Lung (tissue), 12 donors: ENCODE results near the gene C4BPB. TPM values are rescaled to one million over a fixed set of nuclear protein-coding genes. Genes with fewer than 3 reads are reported as not detected.

Source experiments
- ATAC-seq: fragments of 200-7000 bp; cut with Tn5 transposase; one replicate; pipeline ENCODE4 v1.9.1; 2020; ENCODE audit warnings: moderate number of reproducible peaks; ENCODE audit not compliant: insufficient read depth, low FRiP score
- DNase-seq, 3 donors: peaks; one replicate each; pipeline ENCODE4 v3.0.0-alpha.2; 2013 to 2017
- H3K27ac ChIP-seq, 2 donors: one replicate each; pipeline ENCODE4 v1.5.1; 2013; ENCODE audit warnings: mild to moderate bottlenecking in 2 of 2, moderate library complexity in 2 of 2, control low read depth in 1 of 2, inconsistent platforms in 1 of 2, low read depth in 1 of 2, low read length in 1 of 2
- H3K27me3 ChIP-seq, 3 donors: one replicate each; pipeline ENCODE4 v1.5.1; 2013; ENCODE audit warnings: low read length in 2 of 3; ENCODE audit not compliant: control insufficient read depth in 3 of 3, insufficient read depth in 3 of 3
- H3K36me3 ChIP-seq, 4 donors: one replicate each; pipeline ENCODE4 v1.5.1; 2013; ENCODE audit warnings: low read length in 4 of 4, mild to moderate bottlenecking in 1 of 4, moderate library complexity in 1 of 4; ENCODE audit not compliant: control insufficient read depth in 4 of 4, insufficient read depth in 4 of 4
- H3K4me1 ChIP-seq, 5 donors: one replicate each; pipeline ENCODE4 v1.5.1; 2013; ENCODE audit warnings: low read length in 5 of 5, mild to moderate bottlenecking in 2 of 5, moderate library complexity in 1 of 5; ENCODE audit not compliant: control insufficient read depth in 5 of 5, insufficient read depth in 5 of 5
- H3K4me3 ChIP-seq: one replicate; pipeline ENCODE4 v1.5.1; 2013; ENCODE audit warnings: mild to moderate bottlenecking, control low read depth, moderate library complexity
- H3K9ac ChIP-seq, 2 donors: one replicate each; pipeline ENCODE4 v1.5.1; 2013; ENCODE audit warnings: low read length in 2 of 2, control low read depth in 1 of 2; ENCODE audit not compliant: insufficient read depth in 1 of 2
- H3K9me3 ChIP-seq, 4 donors: one replicate each; pipeline ENCODE4 v1.5.1; 2013; ENCODE audit warnings: low read length in 3 of 4, mild to moderate bottlenecking in 1 of 4, moderate library complexity in 1 of 4; ENCODE audit not compliant: control insufficient read depth in 4 of 4, insufficient read depth in 3 of 4
- WGBS, 2 donors: extraction: QIAGEN DNeasy Blood & Tissue Kit; methylation state at CpG; one replicate each; pipeline ENCODE4 v1.1.7; 2013; 5-methylcytosine and 5-hydroxymethylcytosine counted together
- polyA plus RNA-seq, 2 donors: library from polyadenylated mRNA; stranded (reverse); fragments of 200-250 nt; gene quantifications; one replicate each; pipeline ENCODE4 v1.2.1, GENCODE V29; 2013
- total RNA-seq, 2 donors: library from RNA; depleted of rRNA in 1 of 2; stranded (reverse); fragments of >200 nt in 1 of 2; gene quantifications; one replicate each; pipeline ENCODE4 v1.2.1, GENCODE V29; 2014 to 2021
- TF ChIP-seq, protein P1 (sequence below): IDR thresholded peaks from 2 replicates; pipeline ENCODE4 v1.5.1; 2012; ENCODE audit warnings: mild to moderate bottlenecking; ENCODE audit errors: control extremely low read depth, extremely low read depth
- donor health status: control.
- donor health status: control.
- donor health status: Bipolar disorder and iron deficiency.
- donor health status: healthy.
- donor health status: DM: yes; HTN: yes; CAD: no.

C4BPB gene
- total and polyA plus RNA-seq, 4 donors = 2.6 to 6.5 (median 4.7) TPM

DNA sequence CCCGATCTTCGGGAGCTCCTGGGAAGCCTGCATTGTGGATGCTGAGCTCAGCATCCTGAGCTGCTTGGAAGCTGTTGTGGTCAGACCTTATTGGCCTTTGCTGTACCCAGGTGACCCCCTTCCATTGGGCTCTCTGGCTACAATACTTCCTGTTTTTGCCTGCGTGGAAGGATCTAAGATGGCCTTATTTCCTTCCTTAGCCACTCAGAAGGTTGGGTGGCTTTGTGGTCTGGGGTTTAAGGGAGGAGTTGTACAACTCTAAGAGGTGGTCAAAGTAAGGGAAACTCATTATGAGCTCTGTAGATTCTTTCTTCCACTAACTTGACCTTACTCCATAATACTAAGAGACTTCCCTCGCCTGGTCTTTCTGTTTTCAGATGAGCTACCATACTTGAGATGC lies 17.8 kb upstream of the C4BPB start:
- H3K27me3 ChIP-seq = no peaks in the 10 kb centered on the region
- H3K4me3 ChIP-seq = no peak overlapping the region
- H3K9ac ChIP-seq = no peak overlapping the region
- H3K4me1 ChIP-seq = peaks cover 0 to 8% (median 2%) of the 10 kb centered on the region in 5 donors
- H3K36me3 ChIP-seq = peaks cover 5 to 17% (median 11%) of the 10 kb centered on the region in 4 donors
- TF ChIP-seq, protein P1, sequence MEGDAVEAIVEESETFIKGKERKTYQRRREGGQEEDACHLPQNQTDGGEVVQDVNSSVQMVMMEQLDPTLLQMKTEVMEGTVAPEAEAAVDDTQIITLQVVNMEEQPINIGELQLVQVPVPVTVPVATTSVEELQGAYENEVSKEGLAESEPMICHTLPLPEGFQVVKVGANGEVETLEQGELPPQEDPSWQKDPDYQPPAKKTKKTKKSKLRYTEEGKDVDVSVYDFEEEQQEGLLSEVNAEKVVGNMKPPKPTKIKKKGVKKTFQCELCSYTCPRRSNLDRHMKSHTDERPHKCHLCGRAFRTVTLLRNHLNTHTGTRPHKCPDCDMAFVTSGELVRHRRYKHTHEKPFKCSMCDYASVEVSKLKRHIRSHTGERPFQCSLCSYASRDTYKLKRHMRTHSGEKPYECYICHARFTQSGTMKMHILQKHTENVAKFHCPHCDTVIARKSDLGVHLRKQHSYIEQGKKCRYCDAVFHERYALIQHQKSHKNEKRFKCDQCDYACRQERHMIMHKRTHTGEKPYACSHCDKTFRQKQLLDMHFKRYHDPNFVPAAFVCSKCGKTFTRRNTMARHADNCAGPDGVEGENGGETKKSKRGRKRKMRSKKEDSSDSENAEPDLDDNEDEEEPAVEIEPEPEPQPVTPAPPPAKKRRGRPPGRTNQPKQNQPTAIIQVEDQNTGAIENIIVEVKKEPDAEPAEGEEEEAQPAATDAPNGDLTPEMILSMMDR = no peak
- ATAC-seq (no peak), DNase-seq (no peak)
- H3K9me3 ChIP-seq = no peaks in the 10 kb centered on the region
- peak overlapping the region; percentile 22 to 37 for H3K27ac ChIP-seq
- 57 to 79% methylated on average over 4 of the region's 4 CpGs for WGBS, 2 donors

DNA sequence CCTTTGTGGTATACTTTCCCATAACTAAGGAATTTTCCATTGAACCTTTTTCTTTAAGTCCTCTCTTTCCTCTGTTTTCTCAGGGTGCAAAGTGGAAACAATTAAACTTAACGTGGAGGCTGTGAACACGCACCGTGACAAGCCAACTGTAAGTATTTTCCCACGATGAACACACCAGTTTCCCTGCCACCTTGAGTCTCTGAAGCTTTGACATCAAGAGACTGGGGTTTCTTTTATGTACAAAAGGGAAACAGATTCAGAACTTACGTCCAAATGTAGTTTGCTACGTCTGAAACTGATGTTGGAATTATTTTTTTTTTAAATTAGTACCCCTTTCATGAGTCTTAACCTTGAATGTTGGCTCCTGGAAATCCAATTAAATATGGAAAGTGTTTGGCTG lies 17.2 kb upstream of the C4BPB start:
- H3K9ac ChIP-seq = no peak overlapping the region
- H3K4me1 ChIP-seq = peaks cover 0 to 10% (median 2%) of the 10 kb centered on the region in 5 donors
- no peak for DNase-seq
- H3K27me3 ChIP-seq = no peaks in the 10 kb centered on the region
- TF ChIP-seq, protein P1 = no peak
- H3K4me3 ChIP-seq = no peak overlapping the region
- 89% methylated on average over 6 of the region's 6 CpGs for WGBS, 2 donors
- H3K36me3 ChIP-seq = peaks cover 5 to 17% (median 11%) of the 10 kb centered on the region in 4 donors
- no peak overlapping the region for H3K27ac ChIP-seq
- H3K9me3 ChIP-seq = no peaks in the 10 kb centered on the region
- no peak for ATAC-seq

DNA sequence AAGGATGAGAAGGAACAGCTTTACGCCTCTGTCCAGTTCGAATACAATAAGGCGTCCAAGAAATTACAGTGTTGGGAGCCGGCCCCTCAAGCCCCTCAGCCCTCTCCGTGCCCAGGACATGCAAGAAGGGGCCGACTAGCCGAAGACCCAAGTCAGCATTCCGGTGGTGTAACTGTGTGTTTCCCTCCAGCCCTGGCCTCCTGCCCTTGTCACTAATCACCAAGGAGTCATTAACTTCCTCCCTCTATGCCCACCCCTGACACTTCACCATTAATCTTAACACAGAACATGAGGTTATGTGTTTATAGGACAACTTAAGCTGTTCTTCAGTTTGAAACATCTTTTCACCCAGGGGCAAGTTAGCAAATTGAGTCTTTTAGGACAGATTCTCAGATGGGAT lies 16.4 kb upstream of the C4BPB start:
- 40 to 71% methylated on average over 8 of the region's 8 CpGs for WGBS, 2 donors
- no peak overlapping the region for H3K27ac ChIP-seq
- ATAC-seq = no peak
- no peaks in the 10 kb centered on the region for H3K27me3 ChIP-seq
- no peaks in the 10 kb centered on the region for H3K9me3 ChIP-seq
- H3K4me1 ChIP-seq = peaks cover 0 to 13% (median 2%) of the 10 kb centered on the region in 5 donors
- H3K36me3 ChIP-seq = peaks cover 5 to 17% (median 11%) of the 10 kb centered on the region in 4 donors
- DNase-seq = no peak
- no peak overlapping the region for H3K4me3 ChIP-seq
- H3K9ac ChIP-seq = no peak overlapping the region
- TF ChIP-seq, protein P1 = no peak
